ENCODE measurements around the gene CACNA1D.

Gene CACNA1D

DNA sequence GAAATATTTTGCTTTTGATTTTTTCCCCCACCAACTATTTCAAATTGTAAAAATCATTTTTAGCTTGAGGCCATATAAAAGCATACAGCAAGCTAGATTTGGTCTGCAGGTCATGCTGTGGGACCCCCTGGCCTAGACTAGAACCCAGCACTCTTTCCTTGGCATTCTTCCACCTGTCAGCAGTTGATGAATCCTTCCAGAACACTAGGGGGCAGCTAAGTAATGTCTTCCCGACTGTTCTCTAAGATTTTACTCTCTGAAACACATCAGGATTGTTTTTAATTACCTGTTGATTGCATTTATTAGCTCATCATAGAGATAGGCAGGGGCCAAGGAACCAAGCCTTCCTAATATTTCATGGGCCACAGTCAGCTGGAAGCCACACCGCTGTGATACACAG lies 174.5 kb downstream of the CACNA1D start:
- TF ChIP-seq POLR2A (IDR thresholded peaks at IDR 0.05; ENCODE audit: low read depth, low read length), result no peak

GRCh38 chr3:53670721-53671120 lies 176.3 kb downstream of the CACNA1D start:
- DNase-seq (ENCODE audit: insufficient read length, low spot score), result no peak
- FAIRE-seq, result no peak
- TF ChIP-seq POLR2A (IDR thresholded peaks at IDR 0.05; ENCODE audit: low read depth, low read length), result no peak

More for the DNA sequence above, 174.5 kb downstream of the CACNA1D start:
- no peak for FAIRE-seq
- DNase-seq (ENCODE audit: insufficient read length, low spot score), result no peak

- TF ChIP-seq POLR2A (IDR thresholded peaks at IDR 0.05; ENCODE audit: low read depth, low read length), result no peak
- FAIRE-seq, result no peak
- no peak for DNase-seq (ENCODE audit: insufficient read length, low spot score)
These were observed 177.0 kb downstream of the CACNA1D start for GRCh38 chr3:53671192-53671960.

DNA sequence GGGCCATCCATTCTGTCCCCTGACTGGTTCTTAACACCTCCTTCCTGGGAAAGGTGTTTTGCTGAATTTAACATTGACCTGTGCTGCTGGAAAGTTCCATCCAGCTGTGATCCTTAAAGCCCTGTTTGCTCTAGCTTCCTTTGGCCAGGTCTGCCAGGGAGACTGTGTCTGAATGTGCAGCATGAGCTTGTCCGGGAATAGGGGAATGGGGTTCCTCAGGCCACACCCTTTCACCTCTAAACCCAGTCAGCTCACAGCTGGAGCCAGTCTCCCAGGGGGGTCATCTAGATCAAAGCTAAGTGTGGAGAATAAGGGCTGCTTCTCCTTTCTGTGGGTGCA lies 177.5 kb downstream of the CACNA1D start:
- FAIRE-seq (no peak), DNase-seq (ENCODE audit: insufficient read length, low spot score) (no peak)
- no peak for TF ChIP-seq POLR2A (IDR thresholded peaks at IDR 0.05; ENCODE audit: low read depth, low read length)

DNA sequence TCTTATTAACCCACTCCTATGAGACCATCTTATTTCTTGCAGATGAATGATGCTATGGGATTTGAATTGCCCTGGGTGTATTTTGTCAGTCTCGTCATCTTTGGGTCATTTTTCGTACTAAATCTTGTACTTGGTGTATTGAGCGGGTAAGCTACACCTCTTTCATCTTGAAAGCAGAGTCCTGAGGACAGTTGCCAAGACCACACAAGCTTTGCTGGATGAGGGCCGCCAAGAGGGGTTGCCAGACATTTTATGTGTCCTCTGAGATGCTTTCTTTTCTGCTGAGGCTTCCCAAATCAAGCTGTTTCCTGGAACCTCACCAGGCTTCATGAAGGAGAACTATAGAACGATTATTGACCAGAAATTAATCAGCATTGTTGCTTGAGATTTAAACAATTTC lies 178.6 kb downstream of the CACNA1D start:
- FAIRE-seq (no peak), DNase-seq (ENCODE audit: insufficient read length, low spot score) (no peak)
- TF ChIP-seq POLR2A (IDR thresholded peaks at IDR 0.05; ENCODE audit: low read depth, low read length), result no peak

- DNase-seq (ENCODE audit: insufficient read length, low spot score) (no peak), FAIRE-seq (no peak)
- TF ChIP-seq POLR2A (IDR thresholded peaks at IDR 0.05; ENCODE audit: low read depth, low read length), result no peak
These were observed 179.4 kb downstream of the CACNA1D start for GRCh38 chr3:53673722-53674350.

GRCh38 chr3:53674582-53674981 lies 180.2 kb downstream of the CACNA1D start:
- no peak for FAIRE-seq
- no peak for DNase-seq (ENCODE audit: insufficient read length, low spot score)
- no peak for TF ChIP-seq POLR2A (IDR thresholded peaks at IDR 0.05; ENCODE audit: low read depth, low read length)

- FAIRE-seq (no peak), DNase-seq (ENCODE audit: insufficient read length, low spot score) (no peak)
- TF ChIP-seq POLR2A (IDR thresholded peaks at IDR 0.05; ENCODE audit: low read depth, low read length), result no peak
These were observed 180.7 kb downstream of the CACNA1D start for GRCh38 chr3:53675022-53675697.

DNA sequence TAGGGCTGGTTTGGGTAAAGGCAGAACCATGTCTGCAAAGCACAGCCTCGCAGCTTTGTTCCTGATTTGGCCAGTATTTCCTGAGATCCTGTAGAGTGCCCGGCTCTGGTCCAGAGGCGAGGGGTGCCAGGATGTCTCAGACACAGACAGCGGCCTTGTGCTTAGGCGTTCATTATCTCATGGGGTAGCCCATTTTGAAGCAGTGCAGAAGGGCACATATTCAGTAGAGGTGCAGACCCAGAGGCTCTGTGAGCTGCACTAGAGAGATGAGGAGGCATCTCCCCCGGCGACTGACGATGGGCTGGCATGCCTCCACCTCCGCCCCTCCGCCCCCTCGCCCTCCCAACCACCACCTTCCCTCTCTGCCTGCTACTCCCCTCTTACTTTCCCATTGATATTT lies 181.5 kb downstream of the CACNA1D start:
- DNase-seq (ENCODE audit: insufficient read length, low spot score) (no peak), FAIRE-seq (no peak)

DNA sequence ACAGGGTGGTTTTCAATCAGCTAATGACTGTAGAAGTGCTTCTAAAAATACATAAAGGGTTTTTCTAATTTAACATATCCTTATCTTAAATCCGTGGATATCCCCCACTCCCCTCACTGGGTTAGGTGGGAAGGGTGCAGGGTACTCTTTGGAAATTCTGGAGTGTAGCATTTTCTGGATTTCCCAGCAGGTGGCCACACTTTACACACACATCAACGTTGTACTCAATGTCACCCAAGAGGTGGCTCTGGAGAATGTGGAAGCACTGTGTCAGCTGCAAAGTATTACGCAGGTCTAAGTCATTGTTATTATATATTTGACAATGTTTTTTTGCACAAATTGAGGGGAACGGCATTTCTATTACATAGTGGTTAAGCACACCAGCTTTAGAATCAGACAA lies 183.0 kb downstream of the CACNA1D start:
- no peak for DNase-seq (ENCODE audit: insufficient read length, low spot score)
- TF ChIP-seq POLR2A (IDR thresholded peaks at IDR 0.05; ENCODE audit: low read depth, low read length), result no peak
- FAIRE-seq, result no peak

More for the DNA sequence above, 181.5 kb downstream of the CACNA1D start:
- no peak for TF ChIP-seq POLR2A (IDR thresholded peaks at IDR 0.05; ENCODE audit: low read depth, low read length)

- TF ChIP-seq POLR2A (IDR thresholded peaks at IDR 0.05; ENCODE audit: low read depth, low read length), result no peak
- FAIRE-seq (no peak), DNase-seq (ENCODE audit: insufficient read length, low spot score) (no peak)
These were observed 185.6 kb downstream of the CACNA1D start for GRCh38 chr3:53680028-53680427.

- FAIRE-seq, result no peak
- DNase-seq (ENCODE audit: insufficient read length, low spot score), result no peak
- TF ChIP-seq POLR2A (IDR thresholded peaks at IDR 0.05; ENCODE audit: low read depth, low read length), result no peak
These were observed 188.4 kb downstream of the CACNA1D start for GRCh38 chr3:53682807-53683206.

GRCh38 chr3:53688066-53688465 lies 193.7 kb downstream of the CACNA1D start:
- no peak for DNase-seq (ENCODE audit: insufficient read length, low spot score)
- FAIRE-seq, result no peak
- TF ChIP-seq POLR2A (IDR thresholded peaks at IDR 0.05; ENCODE audit: low read depth, low read length), result no peak

DNA sequence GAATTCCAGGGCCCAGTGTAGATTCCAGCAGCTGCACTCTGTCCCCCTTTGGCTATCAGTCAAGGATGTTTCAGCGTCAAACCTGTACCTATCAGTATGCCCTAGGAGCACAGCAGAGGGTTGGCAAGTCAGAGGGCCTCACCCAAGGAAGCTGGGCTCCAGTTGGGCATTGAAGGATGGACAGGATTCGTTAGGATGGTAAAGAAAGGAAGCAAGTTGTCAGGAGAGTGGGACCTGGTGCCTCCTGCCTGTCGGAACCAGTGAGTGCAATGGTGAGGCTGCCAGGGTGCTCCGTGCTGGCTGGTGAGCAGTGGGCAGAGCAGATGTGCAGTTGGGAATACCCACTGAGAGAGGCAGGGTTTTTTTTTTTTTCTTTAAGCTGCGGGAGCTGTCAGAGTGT lies 194.6 kb downstream of the CACNA1D start:
- FAIRE-seq, result no peak
- DNase-seq (ENCODE audit: insufficient read length, low spot score), result no peak
- no peak for TF ChIP-seq POLR2A (IDR thresholded peaks at IDR 0.05; ENCODE audit: low read depth, low read length)

DNA sequence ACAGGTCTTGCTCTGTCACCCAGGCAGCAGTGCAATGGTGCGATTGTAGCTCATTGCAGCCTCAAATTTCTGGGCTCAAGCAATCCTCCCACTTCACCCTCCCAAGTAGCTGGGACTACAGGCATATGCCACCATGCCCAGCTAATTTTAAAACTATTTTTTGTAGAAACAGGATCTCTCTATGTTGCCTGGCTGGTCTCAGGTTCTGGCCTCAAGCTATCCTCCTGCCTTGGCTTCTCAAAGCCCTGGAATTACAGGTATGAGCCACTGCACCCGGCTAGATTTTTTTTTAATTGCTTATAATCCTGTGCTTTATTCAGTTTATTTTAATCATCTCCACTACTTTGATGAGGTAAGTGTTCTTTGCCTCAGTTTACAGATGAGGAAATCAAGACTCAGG lies 195.3 kb downstream of the CACNA1D start:
- no peak for TF ChIP-seq POLR2A (IDR thresholded peaks at IDR 0.05; ENCODE audit: low read depth, low read length)
- FAIRE-seq (no peak), DNase-seq (ENCODE audit: insufficient read length, low spot score) (no peak)
